GM19240 (cell line): ENCODE data around the gene ANKRD12.

Experiments used
- DNase-seq: peaks from one replicate; pipeline ENCODE4 v3.0.0; 2011; ENCODE audit warnings: low spot score; ENCODE audit not compliant: insufficient read length

Gene ANKRD12

DNA sequence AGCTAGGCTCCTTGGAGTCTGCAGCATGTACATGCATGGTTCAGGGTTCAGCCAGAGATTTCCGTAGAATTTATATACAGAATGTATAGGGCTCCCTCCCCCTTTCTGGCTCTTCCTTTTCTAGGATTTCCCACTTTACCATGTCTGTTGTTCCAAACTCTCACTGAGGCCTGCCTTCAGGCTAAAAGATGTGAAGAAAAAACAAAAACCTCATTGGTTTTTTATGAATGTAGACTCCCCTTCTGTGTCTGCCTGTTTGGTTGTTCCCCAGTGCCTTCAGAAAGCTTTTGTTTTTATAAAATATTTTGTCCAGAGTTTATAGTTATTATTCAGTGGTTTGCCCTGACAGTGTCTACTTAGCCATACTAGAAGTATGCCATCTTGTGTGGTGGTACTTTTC, 30.5 kb upstream of the ANKRD12 start:
- no peak for DNase-seq

DNA sequence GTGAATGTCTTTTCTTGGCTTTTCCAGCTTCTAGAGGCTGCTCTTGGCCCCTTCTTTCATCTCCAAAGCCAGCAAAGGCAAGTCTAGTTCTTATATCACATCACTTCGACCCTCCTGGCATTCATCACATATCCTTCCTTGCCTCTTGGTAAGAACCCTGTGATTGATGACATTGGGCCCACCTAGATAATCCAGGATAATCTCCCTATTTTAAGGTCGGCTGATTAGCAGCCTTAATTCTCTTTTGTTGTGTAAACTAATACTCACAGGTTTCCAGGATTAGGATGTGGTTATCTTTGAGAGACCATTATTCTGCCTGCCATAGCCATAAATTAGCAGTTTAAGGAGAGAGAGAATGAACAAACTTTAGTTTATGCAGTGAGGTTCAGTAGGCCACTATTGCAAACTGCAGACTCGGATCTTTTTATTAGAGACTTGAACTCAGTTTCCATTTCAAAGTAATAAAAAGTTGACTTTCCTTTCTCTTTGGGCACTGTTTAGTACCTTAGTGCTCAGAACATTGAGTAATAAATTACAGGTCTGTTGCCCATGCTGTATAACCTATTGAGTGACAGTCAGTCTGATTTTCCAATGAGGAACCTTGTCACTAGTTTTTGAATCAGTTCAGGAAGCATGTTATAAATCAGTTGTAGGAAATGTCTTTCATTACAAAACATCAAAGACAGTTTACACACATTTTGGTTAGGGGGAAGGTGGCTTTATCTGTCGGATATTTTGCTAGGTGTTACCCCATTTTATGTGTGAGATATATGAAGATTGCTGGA, 29.6 kb upstream of the ANKRD12 start:
- no peak for DNase-seq

DNA sequence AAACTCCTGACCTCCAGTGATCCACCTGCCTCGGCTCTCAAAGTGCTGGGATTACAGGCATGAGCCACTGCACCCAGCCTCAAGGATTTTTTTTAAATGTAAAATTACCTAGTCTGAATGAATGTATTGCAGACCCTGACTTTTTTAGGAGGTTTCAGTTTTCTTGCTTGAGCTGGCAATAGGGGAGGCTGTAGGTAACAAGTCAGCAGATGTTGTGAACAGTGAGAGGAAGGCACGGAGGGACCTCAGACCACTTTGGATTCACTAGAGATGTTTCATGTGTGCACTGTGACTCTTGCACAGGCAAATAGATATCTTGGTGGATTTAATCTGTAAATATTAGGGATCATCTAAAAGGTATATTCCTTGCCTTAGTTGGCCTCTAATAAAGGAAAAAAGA, 27.7 kb upstream of the ANKRD12 start:
- no peak for DNase-seq

DNA sequence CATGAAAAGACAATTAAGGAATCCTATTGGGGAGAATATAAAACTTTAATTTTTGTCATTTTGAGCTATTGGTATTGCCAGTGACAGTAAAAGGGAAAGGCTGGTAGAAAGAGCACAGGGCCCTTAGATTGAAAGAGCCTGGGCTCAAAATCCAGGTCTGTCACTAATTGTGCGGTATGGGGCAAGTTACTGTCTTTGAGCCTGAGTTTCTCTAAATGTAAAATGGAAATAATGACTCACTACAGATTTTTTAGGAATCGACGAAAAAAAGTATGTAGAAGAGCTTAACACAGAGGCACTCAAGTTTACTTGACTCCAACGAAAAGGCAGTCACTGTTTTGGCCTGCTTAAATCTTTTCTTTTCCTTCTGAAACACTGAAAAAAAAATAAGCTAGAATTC, 27.1 kb upstream of the ANKRD12 start:
- no peak for DNase-seq

DNA sequence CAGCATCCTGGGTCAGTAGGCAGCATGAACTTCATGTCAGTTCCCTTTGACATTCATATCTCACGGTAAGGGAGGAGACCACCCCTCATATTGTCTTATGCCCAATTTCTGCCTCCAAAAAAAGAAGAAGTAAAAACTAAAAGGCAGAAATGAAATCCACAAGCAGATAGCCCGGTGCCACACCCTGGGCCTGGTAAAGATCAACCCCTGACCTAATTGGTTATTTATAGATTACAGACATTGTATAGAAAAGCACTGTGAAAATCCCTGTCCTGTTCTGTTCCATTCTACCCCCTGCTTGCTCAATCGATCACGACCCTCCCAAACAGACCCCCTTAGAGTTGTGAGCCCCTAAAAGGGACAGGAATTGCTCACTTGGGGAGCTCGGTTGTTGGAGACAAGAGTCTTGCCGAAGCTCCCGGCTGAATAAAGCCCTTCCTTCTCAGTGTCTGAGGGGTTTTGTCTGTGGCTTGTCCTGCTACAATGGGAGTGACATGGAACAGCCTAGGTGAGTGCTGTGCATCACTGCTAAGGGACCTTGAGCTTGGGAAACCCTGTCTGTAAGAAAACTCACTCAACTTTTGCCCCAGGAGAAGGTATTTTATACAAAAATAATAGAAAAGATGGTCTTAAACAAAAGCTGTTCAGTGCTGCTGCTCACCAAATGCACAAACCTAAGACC, 23.0 kb upstream of the ANKRD12 start:
- no peak for DNase-seq

DNA sequence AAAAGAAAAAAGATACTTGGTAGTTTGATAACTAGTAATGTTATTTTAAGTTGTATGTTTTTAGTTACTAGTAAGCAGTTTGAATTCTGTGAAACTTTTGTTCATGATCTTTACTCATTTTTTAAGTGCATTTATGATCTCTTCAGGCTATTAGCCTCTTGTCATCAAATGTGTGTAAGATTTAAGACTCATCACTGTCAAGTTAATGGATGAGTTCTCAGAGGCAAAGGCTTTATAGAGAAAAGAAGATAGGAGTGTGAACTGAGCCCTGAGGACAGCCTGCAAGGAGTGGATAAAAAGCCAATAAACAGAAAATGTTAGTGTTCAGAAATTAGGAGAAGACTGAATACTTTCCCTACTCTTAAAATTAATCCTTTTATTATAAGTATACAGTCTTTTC, 20.6 kb upstream of the ANKRD12 start:
- no peak for DNase-seq

DNA sequence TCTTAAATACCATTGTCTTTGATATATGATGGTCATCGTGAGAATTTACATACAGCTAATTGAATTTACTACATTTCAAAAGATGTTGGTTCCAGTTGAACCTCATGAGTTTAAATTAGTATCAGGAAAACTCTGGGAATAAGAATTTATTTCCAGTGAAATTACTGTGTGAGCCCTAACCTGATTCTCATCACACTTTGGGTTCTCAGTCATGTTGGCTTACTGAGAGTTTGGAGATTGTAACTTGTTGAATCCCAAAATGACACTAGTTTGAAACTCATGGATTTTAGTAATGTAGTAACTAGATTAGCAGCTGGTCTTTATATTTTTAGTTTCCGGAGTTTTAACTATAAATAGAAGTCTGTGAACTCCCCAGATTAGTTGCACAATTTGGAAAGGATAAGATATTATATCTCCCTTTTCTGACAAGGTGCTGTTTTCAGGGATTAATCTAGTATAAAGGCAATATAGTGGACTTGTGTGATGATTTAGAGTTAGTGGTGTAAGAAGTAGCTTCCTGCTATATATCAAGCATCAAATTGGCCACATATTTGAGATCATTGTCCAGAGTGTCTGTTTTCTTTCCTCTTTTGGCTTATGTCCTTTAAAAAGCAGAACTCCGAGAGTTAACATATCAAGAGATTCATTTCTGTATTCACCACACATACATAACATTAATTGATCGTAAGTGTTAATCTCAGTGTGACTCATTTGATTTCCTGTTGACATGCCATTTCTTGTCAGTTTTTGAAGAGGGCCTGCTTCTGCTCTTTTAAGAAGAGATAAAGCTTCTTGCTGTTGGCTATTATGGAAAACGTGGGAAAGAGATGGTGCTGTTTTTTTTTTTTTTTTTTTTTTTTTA, 18.4 kb upstream of the ANKRD12 start:
- DNase-seq = no peak

DNA sequence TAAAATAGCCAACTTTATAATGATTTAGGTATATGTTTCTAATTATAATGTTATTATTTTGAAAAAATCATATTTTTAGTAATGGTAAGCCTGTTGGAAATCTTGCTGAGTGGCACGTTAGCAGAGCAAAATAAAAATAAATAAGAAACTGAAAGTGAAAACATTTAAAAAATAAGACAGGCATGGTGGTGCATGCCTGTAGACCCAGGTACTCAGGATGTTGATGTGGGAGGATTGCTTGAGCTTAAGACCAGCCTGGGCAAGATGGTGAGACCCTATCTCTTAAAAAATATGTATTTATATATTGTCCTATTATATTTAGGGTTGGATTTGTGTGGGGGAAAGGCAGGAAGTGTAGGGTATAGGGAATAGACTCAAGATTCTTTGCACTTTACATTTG, 15.8 kb upstream of the ANKRD12 start:
- DNase-seq = no peak

DNA sequence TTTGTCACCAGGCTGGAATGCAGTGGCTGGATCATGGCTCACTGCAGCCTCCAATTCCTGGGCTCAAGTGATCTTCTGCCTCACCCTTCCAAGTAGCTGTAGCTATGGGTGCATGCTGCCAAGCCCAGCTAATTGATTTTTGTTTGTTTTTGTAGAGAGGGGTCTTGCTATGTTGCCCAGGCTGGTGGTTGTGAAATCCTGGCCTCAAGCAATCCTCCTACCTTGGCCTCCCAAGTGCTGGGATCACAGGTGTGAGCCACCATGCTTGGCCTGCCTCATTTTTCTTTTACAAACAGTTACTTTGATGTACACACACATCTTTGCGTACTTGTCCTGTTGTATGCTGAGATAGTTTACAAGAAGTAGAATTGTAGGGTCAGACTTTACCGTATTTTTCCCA, 13.1 kb upstream of the ANKRD12 start:
- DNase-seq = no peak

DNA sequence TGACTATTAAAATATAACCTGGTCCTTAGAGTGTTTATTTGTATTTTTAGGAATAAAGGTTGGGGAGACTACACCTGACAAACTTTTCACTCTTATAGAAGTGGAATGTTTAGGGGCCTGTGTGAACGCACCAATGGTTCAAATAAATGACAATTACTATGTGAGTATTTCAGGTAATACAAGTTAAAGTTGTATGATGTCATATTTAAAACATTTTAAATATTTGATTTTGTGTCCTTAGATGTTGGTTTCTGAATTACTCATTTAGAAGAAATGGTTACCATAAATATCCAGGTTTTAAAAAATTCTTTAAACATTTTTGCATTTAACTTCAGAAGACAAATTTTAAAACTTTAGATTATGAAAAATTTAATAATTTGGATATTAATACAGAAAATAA, 11.8 kb upstream of the ANKRD12 start:
- no peak for DNase-seq

DNA sequence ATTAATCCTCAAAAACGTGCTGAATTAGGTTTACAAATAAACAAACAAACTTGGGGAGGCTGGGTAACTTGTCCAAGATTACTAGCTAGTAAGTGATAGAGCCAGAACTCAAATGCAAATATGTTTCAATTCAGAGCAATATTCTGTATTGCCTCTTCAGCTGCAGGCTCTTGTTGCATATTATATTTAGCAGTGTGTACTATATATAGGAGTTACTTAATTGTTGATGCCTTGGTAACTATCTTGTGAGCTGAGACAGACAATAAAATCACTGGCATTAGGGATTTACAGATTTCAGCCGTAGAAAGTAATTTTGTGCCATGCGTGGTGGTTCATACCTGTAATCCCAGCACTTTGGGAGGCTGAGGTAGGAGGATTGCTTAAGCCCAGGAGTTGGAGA, 10.2 kb upstream of the ANKRD12 start:
- no peak for DNase-seq

DNA sequence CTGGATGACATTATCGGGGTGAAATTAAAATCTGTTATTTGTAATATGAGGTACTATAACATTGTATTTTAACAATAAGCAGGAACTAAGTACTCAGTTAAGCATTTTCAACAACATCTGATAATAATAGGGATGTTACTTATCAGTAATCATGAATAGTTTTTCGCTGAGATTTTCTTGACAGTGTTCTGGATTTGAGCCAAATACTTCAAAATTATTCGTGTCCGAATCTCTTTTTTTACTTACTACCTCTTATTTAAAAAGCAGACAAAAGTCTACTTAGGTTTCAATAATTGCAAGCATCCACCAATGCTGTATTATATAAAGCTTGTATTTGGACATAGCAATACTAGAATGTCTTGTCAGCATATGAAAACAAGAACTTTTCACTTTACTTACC, 6.4 kb upstream of the ANKRD12 start:
- DNase-seq = no peak

DNA sequence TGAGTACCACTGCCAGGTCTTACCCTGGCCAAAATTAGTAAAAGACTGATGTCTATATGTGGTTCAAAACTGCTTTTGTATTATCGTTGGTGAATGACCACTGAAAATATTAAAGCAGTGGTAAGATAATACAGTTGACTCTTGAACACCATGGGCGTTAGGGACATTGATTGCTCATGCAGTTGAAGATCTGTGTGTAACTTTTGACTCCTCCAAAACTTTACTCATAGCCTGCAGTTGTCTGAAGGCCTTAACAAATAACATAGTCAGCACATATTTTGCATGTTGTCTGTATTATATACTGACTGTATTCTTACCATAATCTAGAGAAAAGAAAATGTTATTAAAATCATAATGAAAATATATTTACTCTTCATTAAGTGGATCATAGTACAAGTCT, 5.8 kb upstream of the ANKRD12 start:
- DNase-seq = no peak

DNA sequence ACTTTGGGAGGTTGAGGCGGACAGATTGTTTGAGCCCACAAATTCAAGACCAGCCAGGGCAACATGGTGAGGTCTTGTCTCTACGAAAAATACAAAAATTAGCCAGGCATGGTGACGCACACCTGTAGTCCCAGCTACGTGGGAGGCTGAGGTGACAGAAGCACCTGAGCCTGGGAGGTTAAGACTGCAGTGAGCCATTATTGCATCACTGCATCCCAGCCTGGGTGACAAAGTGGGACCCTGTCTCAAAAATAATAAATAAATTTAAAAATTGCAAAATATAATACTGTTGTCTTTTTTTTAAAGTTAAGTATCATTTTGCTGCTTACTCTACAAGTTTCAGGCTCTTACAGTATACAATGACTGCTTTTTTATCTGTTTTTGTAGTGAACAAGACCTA, 4.0 kb upstream of the ANKRD12 start:
- no peak for DNase-seq

DNA sequence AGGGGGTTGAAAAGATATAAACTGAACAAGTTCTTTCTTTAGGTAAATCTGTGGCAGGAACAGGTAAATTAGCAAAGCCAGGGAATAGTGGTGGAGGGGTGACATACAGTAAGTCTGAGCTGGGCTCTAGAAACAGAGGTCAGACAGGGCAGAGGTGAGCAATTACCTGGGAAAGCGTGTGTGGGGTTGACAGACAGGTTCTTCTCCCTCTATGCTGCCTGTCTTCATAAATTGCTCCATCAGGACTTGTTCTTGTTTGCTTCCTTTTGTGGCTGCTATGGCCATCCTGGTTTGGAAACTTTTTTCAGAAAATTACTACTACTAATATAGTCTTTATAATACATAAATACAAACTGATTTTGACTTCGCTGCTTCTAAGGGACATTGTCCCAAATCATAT, 3.4 kb upstream of the ANKRD12 start:
- no peak for DNase-seq

DNA sequence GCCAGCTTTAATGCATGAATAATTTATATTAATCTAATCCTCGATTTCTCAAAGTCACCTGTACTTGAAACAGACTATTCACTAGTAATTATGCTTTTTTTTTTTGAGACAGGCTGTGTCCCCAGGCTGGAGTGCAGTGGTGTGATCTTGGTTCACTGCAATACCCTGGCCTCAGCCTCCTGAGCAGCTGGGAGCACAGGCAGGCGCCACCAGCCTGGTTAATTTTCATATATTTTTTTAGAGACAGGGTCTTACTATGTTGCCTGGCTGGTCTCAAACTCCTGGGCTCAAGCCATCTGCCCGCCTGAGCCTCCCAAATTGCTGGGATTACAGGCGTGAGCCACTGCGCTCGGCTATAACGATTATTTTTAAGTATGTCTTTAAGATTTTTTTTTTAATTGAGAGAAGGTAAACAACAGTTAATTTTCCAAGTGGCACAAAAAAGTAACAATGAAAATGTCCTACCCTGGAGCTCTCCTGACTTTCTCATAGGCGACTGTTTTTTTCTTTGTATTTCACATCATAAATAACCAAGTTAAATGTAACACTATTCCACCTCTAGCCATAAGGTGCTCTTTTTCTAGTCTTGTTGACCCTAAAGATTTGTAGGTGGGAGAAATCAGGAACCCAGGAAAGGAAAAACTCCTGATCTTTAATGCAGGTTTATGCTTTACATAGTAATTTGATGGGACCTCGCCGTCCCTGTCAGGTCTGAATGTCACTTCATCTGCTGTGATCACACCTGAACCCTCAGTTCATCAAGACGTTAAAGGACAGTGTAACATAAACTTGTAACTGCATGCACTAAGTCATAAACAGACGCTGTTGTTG, 1.3 kb upstream of the ANKRD12 start:
- DNase-seq = no peak

DNA sequence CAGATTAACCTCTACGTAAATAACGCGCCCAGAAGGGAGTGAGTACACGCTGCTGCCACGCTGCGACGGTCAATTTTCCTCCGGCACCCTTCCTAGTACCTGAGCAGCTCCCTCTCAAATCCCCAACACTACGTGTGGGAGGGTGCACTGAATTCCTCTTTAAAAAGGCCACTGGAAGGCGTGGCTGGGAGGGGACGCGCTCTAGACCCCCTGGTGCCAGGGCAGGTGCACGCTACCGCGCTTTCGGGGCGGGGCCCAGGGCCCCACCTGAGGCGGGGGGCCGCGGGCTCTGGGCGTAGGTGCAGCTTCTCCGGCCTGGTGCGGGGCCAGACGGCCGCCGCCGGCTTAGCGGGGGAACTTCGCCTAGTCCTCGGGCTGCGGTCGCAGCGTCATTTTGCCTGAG, 668 bp upstream of the ANKRD12 start:
- DNase-seq = no peak

DNA sequence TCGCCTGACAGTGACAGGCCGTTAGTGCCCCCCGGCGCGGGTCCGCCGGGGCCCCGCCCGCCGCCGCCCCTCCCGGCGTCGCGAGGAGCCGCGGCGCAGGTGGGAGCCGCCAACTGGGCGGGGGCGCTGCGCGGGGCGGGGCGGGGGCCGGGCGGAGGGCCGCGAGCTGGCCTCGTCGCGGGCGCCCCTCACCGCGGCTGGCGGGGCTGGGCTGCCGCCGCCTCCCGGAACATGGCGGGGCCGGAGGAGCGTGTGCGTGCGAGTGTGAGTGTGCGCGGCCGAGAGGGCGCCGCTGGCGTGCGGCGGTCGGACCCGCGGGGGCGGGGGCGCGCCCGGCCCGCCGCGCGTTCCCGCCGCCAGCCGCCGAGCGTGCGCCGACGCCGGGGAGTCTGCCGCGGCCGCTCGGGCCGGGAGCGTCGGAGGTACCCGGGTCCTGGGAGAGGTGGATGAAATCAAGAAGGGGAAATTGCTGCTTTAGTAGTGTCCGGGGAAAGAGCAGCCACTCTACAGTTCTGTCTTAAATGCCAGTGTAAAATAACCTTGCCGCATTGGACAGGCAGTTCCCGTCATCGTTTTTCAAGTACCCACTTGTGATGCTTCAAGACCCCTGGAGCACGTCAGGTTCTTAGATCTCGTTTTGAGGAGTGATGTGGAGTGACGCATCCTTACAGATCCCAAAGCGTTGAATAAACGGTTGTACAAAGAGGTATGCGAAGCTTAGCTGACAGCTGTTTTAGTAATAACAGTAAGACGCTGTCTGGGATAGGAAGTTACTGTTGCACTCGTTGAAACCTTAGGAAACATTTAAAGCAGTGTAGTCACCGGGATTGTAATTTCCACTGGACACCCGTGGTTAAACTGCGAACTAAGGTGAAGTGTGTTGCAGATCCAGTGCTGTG, 836 bp downstream of the ANKRD12 start:
- DNase-seq = peak; percentile 26

DNA sequence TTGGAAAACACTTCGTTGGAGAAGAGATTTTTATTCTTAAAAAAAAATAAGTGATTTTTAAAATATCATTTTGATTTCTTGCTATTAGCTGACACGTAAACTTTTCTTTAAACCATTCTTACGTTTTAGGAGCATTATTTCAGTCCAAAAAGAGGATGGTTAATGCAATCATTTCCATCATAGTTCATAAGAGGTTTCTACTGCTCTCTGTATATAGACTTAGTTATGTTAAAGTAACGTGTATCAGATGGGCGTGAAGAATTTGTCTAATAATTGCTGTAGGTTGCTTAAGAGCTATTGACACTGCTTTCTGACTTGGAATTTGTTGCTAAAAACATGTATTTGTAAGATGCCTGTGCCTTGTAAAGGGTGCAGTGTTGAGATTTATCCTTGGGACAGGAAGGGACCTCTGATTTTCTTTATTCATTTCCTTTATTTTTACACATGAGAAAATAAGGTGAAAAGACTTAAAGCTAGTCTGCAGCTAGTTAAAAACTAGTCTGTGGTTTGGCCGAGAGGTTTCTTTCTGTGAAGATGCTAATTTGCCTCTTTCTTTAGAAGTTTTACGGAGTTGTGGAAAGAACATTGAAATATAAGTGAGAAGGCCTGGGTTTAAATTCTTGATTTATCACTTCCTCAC, 2.9 kb downstream of the ANKRD12 start:
- DNase-seq = no peak

DNA sequence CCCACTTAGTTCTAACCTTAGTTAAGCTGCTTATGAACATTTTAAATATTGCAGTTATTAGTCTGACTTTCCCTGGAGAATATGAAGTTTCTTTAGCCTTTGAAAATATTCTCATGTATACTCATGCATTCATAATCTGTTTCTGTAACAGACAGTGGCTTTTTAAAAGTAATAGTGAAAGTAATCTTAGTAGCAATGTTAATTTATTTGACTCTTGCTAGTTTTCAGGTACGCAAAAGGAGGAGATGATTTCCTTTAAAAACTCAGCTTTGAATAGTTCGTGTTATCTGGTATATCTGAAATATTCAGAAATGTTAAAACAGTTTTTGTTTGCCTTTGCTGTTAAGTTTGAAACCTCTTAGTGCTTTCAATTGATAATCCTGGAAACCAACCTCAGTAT, 3.8 kb downstream of the ANKRD12 start:
- no peak for DNase-seq
